GM12878 (cell line): ENCODE data around the gene C9orf78. TPM values are rescaled to one million over a fixed set of nuclear protein-coding genes. Genes with fewer than 3 reads are reported as not detected.
A peak's percentile ranks its signal among the peaks of the same experiment; 100 is the strongest.

Experiments used
- ATAC-seq: fragments of 200-7000 bp; cut with Tn5 transposase; 3 replicates; pipeline ENCODE4 v1.9.1; 2020; ENCODE audit warnings: mild to moderate bottlenecking, moderate library complexity
- BruUV-seq: library from RNA; stranded (reverse); fragments of 400-500 nt; replicated peaks from 2 replicates; lab custom pipeline; 2021; lab: Mats Ljungman, UMichigan
- CTCF ChIA-PET: fragments of 300-600 bp; sonication (Branson Sonifier 250); formaldehyde crosslinking; extraction: SDS; loops from one replicate; lab custom pipeline; 2021; ENCODE audit warnings: inconsistent platforms; lab: Yijun Ruan, JAX
- POLR2A ChIA-PET: fragments of 350-600 bp; formaldehyde crosslinking; extraction: SDS; loops from one replicate; lab custom pipeline; 2021; ENCODE audit warnings: inconsistent platforms; lab: Charles Lee
- RAD21 ChIA-PET: fragments of 300-600 bp; sonication (Branson Sonifier 250); formaldehyde crosslinking; loops from one replicate; lab custom pipeline; 2023; ENCODE audit warnings: antibody characterized with exemption; ENCODE audit not compliant: unreplicated experiment; lab: Charles Lee
- SMC1A ChIA-PET: fragments of 300-600 bp; sonication (Branson Sonifier 250); formaldehyde crosslinking; loops from one replicate; lab custom pipeline; 2023; ENCODE audit not compliant: unreplicated experiment, uncharacterized antibody; lab: Charles Lee
- DNase-seq: peaks from one replicate; pipeline ENCODE4 v3.0.0-alpha.2; 2011; ENCODE audit warnings: low read depth, low spot score
- FAIRE-seq: peaks from 3 replicates; lab custom pipeline; 2011; peaks lifted over from hg19 to GRCh38; lab: Jason Lieb, UNC
- H2AFZ ChIP-seq: 2 replicates; pipeline ENCODE4 v1.6.0; 2011; ENCODE audit warnings: low read depth, low read length, control low read depth; ENCODE audit not compliant: control insufficient read depth
- H3K27ac ChIP-seq: 2 replicates; pipeline ENCODE4 v1.5.1; 2011; ENCODE audit warnings: control low read depth; ENCODE audit not compliant: control insufficient read depth, insufficient read depth
- H3K27me3 ChIP-seq, 2 experiments: replicated peaks in 1 of 2; 2 replicates each; pipeline versions ENCODE4 v1.6.0 to v1.6.1; 2011; ENCODE audit warnings: low read length in 1 of 2; ENCODE audit not compliant: control insufficient read depth in 2 of 2, insufficient read depth in 2 of 2
- H3K36me3 ChIP-seq, 2 experiments: 2 replicates each; pipeline ENCODE4 v1.5.1; 2011; ENCODE audit warnings: low read length in 1 of 2; ENCODE audit not compliant: control insufficient read depth in 2 of 2, insufficient read depth in 2 of 2
- H3K4me1 ChIP-seq: 2 replicates; pipeline ENCODE4 v1.6.1; 2011; ENCODE audit warnings: mild to moderate bottlenecking, low read length, moderate library complexity, mixed read lengths; ENCODE audit not compliant: control insufficient read depth, insufficient read depth
- H3K4me2 ChIP-seq: 2 replicates; pipeline ENCODE4 v1.6.0; 2011; ENCODE audit warnings: control low read depth; ENCODE audit not compliant: control insufficient read depth, insufficient read depth
- H3K4me3 ChIP-seq: fragments of 200-600 bp; sonication (generic); 2 replicates; pipeline ENCODE4 v1.5.1; 2016
- H3K79me2 ChIP-seq: 2 replicates; pipeline ENCODE4 v1.6.0; 2011; ENCODE audit warnings: low read length; ENCODE audit not compliant: control insufficient read depth, insufficient read depth
- H3K9ac ChIP-seq: 2 replicates; pipeline ENCODE4 v1.8.0; 2011; ENCODE audit warnings: low read length, control low read depth, mixed read lengths; ENCODE audit not compliant: control insufficient read depth, insufficient read depth
- H3K9me3 ChIP-seq: replicated peaks from 3 replicates; pipeline ENCODE4 v1.5.1; 2011; ENCODE audit warnings: mild to moderate bottlenecking, low read length; ENCODE audit not compliant: control insufficient read depth, insufficient read depth
- H4K20me1 ChIP-seq: 2 replicates; pipeline ENCODE4 v1.6.0; 2011; ENCODE audit not compliant: control insufficient read depth, insufficient read depth
- BRCA1 ChIP-seq: IDR thresholded peaks from 2 replicates; pipeline ENCODE4 v1.6.1; 2011; ENCODE audit warnings: low read depth, low read length, improper control_type of control experiment
- CREB1 ChIP-seq: IDR thresholded peaks from 2 replicates; pipeline ENCODE4 v1.6.1; 2012; ENCODE audit warnings: low read depth, mild to moderate bottlenecking, inconsistent platforms
- EZH2 ChIP-seq: IDR thresholded peaks from 2 replicates; pipeline ENCODE4 v1.6.1; 2012; ENCODE audit warnings: low read depth, mild to moderate bottlenecking, control low read depth, inconsistent platforms, low read length, borderline replicate concordance; ENCODE audit not compliant: control insufficient read depth
- HCFC1 ChIP-seq: fragments of 150-350 bp; IDR thresholded peaks from 2 replicates; pipeline ENCODE4 v1.6.1; 2014; ENCODE audit warnings: low read length
- HDAC2 ChIP-seq: fragments of 200-600 bp; sonication (generic); IDR thresholded peaks from 2 replicates; pipeline ENCODE4 v1.6.1; 2017
- KLF5 ChIP-seq: fragments of 450-650 bp; IDR thresholded peaks from 2 replicates; pipeline ENCODE4 v1.6.1; 2014; ENCODE audit warnings: mild to moderate bottlenecking; ENCODE audit not compliant: partially characterized antibody
- MEF2B ChIP-seq: fragments of 450-650 bp; IDR thresholded peaks from 2 replicates; pipeline ENCODE4 v1.6.1; 2018; ENCODE audit warnings: mild to moderate bottlenecking, moderate library complexity; ENCODE audit not compliant: partially characterized antibody, poor library complexity, severe bottlenecking
- NFIC ChIP-seq: IDR thresholded peaks from 2 replicates; pipeline ENCODE4 v1.6.1; 2012; ENCODE audit warnings: low read depth, mild to moderate bottlenecking, inconsistent platforms, low read length, moderate library complexity
- NFXL1 ChIP-seq: fragments of 450-650 bp; IDR thresholded peaks from 2 replicates; pipeline ENCODE4 v1.6.1; 2017; ENCODE audit warnings: antibody characterized with exemption, mild to moderate bottlenecking, borderline replicate concordance
- NFYA ChIP-seq: IDR thresholded peaks from 2 replicates; pipeline ENCODE4 v1.6.1; 2011; ENCODE audit warnings: low read depth, mild to moderate bottlenecking, low read length, improper control_type of control experiment, borderline replicate concordance
- NR2C1 ChIP-seq: fragments of 450-650 bp; IDR thresholded peaks from 2 replicates; pipeline ENCODE4 v1.6.1; 2017; ENCODE audit warnings: antibody characterized with exemption, mild to moderate bottlenecking, moderate library complexity
- POLR2A ChIP-seq: IDR thresholded peaks from 2 replicates; pipeline ENCODE4 v1.6.1; 2011; ENCODE audit warnings: low read depth, mild to moderate bottlenecking, low read length
- POLR2AphosphoS5 ChIP-seq: IDR thresholded peaks from 2 replicates; pipeline ENCODE4 v1.6.1; 2011; ENCODE audit warnings: mild to moderate bottlenecking, low read length, inconsistent platforms
- RCOR1 ChIP-seq: conservative IDR thresholded peaks from 2 replicates; pipeline ENCODE4 v1.6.1; 2012; ENCODE audit warnings: low read depth, low read length, improper control_type of control experiment
- RFX5 ChIP-seq: IDR thresholded peaks from 2 replicates; pipeline ENCODE4 v1.6.1; 2011; ENCODE audit warnings: low read depth, low read length, improper control_type of control experiment
- SMARCA5 ChIP-seq: fragments of 450-650 bp; IDR thresholded peaks from 2 replicates; pipeline ENCODE4 v1.6.1; 2017; ENCODE audit warnings: mild to moderate bottlenecking
- SPI1 ChIP-seq: IDR thresholded peaks from 2 replicates; pipeline ENCODE4 v1.6.1; 2011; ENCODE audit warnings: low read depth, mild to moderate bottlenecking, low read length, moderate library complexity, borderline replicate concordance; ENCODE audit not compliant: insufficient read depth
- TCF12 ChIP-seq: IDR thresholded peaks from 2 replicates; pipeline ENCODE4 v1.6.1; 2011; ENCODE audit warnings: low read depth, mild to moderate bottlenecking, low read length
- USF2 ChIP-seq: IDR thresholded peaks from 2 replicates; pipeline ENCODE4 v1.6.1; 2011; ENCODE audit warnings: low read depth, low read length, improper control_type of control experiment, borderline replicate concordance
- YBX1 ChIP-seq: fragments of 450-650 bp; IDR thresholded peaks from 2 replicates; pipeline ENCODE4 v1.6.1; 2016; ENCODE audit warnings: antibody characterized with exemption
- ZNF274 ChIP-seq: IDR thresholded peaks from one replicate; pipeline ENCODE4 v1.8.0; 2011; ENCODE audit not compliant: insufficient read length, insufficient read depth
- WGBS: methylation state at CpG from one replicate; pipeline ENCODE4 v1.1.6; 2016; ENCODE audit warnings: low lambda C conversion rate; ENCODE audit not compliant: insufficient replicate concordance, insufficient coverage; ENCODE audit errors: missing lambda C conversion rate; 5-methylcytosine and 5-hydroxymethylcytosine counted together
- in situ Hi-C: fragments of 300-500 bp; cut with MboI; formaldehyde crosslinking; loops from 9 replicates; pipeline ENCODE4 v1.14.3; 2018; ENCODE audit warnings: mixed read lengths
- intact Hi-C: fragments of 100-400 bp; cut with micrococcal nuclease; formaldehyde crosslinking; loops from one replicate; pipeline ENCODE4 v1.14.2; 2022; ENCODE audit not compliant: unreplicated experiment
- polyA plus RNA-seq, 11 experiments: library from polyadenylated mRNA; depleted of rRNA in 4 of 11; unstranded in 6 of 11; stranded (reverse) in 5 of 11; fragments of >200 nt; fragmentation: Nextera tagmentation in 4 of 11; fragmentation: Illumina TruSeq in 1 of 11; extraction: Ambion mirVana in 4 of 11; extraction: Trizol in 1 of 11; gene quantifications; 1 replicate in 1 of 11; 2 replicates in 10 of 11; pipeline versions ENCODE4 v1.2.1 to v1.2.3, GENCODE V29; 2011 to 2016; ENCODE audit warnings: inconsistent platforms in 2 of 11, missing spikeins in 2 of 11, low read depth in 1 of 11
- total RNA-seq, 4 experiments: library from RNA; depleted of rRNA in 3 of 4; stranded (reverse); fragments of >200 nt in 3 of 4; fragmentation: Illumina TruSeq in 1 of 4; extraction: Trizol in 1 of 4; gene quantifications; 2 replicates each; pipeline versions ENCODE4 v1.2.1 to v1.2.3, GENCODE V29; 2013 to 2021
- TF ChIP-seq, protein P1 (sequence below): IDR thresholded peaks from 2 replicates; pipeline ENCODE4 v1.6.1; 2012; ENCODE audit warnings: low read depth, low read length, improper control_type of control experiment
- TF ChIP-seq, protein P2 (sequence below): fragments of 450-650 bp; conservative IDR thresholded peaks from 2 replicates; pipeline ENCODE4 v1.6.1; 2017; ENCODE audit warnings: mild to moderate bottlenecking, moderate library complexity

The C9orf78 gene
- total and polyA plus RNA-seq, 10 of the 15 experiments (the other 5 are each of a cell fraction or from before 2014, with no cell fraction given), result 23.0 to 60.9 (median 47.5) TPM

GRCh38 chr9:129836311-129837007 is 1.4 kb upstream of the C9orf78 start:
- H3K9me3 ChIP-seq, result no peaks in the 10 kb centered on the region
- no peak for FAIRE-seq
- no TSS peak for BruUV-seq
- peaks cover 14% of the 10 kb centered on the region for H3K4me1 ChIP-seq
- DNase-seq, result no peak
- no peak overlapping the region for H3K27ac ChIP-seq
- no peaks in the 10 kb centered on the region for H3K27me3 ChIP-seq
- in situ Hi-C loops, result loop anchor here (25.0 kb wide), 1 partner anchor 1426 kb away; no protein-coding TSS in a partner anchor
- 25% methylated on average over 16 of the region's 16 CpGs for WGBS
- no peaks in the 10 kb centered on the region for H4K20me1 ChIP-seq
- CTCF ChIA-PET, result interaction anchor here (0.5 to 1.4 kb wide), 3 partner anchors 11 to 660 kb away, joined by 3 to 4 read pairs (median 3); no protein-coding TSS in a partner anchor
- ATAC-seq, result peak; percentile 36
- RAD21 ChIA-PET, result no interaction called here
- peak overlapping the region; percentile 78 for H3K9ac ChIP-seq
- intact Hi-C loops, result no loop called here
- SMC1A ChIA-PET, result interaction anchor here (0.7 to 1.2 kb wide), 3 partner anchors 9 to 47 kb away, joined by 3 read pairs; no protein-coding TSS in a partner anchor
- H3K4me2 ChIP-seq, result peak overlapping the region; percentile 65
- H3K36me3 ChIP-seq, result no peaks in the 10 kb centered on the region; a peak in 1 of 4 replicates
- H3K4me3 ChIP-seq, result peak overlapping the region; percentile 96
- H2AFZ ChIP-seq, result no peak overlapping the region
- H3K79me2 ChIP-seq, result peaks cover 34% of the 10 kb centered on the region
- POLR2A ChIA-PET, result no interaction called here
- no peak for TF ChIP-seq YBX1
- TF ChIP-seq NFIC, result no peak
- TF ChIP-seq POLR2A, result peak; percentile 58
- TF ChIP-seq NFYA, result no peak
- 0 out of 2 replicates have a peak, but pooled peaks have one; percentile 32 for TF ChIP-seq TCF12
- TF ChIP-seq NR2C1, result no peak
- TF ChIP-seq ZNF274, result no peak
- 0 out of 2 replicates have a peak, but pooled peaks have one; percentile 32 for TF ChIP-seq POLR2AphosphoS5
- no peak for TF ChIP-seq MEF2B
- TF ChIP-seq SMARCA5, result no peak
- TF ChIP-seq HCFC1, result no peak
- TF ChIP-seq USF2, result no peak
- no peak for TF ChIP-seq CREB1
- TF ChIP-seq, protein P1, sequence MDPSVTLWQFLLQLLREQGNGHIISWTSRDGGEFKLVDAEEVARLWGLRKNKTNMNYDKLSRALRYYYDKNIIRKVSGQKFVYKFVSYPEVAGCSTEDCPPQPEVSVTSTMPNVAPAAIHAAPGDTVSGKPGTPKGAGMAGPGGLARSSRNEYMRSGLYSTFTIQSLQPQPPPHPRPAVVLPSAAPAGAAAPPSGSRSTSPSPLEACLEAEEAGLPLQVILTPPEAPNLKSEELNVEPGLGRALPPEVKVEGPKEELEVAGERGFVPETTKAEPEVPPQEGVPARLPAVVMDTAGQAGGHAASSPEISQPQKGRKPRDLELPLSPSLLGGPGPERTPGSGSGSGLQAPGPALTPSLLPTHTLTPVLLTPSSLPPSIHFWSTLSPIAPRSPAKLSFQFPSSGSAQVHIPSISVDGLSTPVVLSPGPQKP, result no peak
- no peak for TF ChIP-seq EZH2
- peak; percentile 27; the same call in 1 of the 2 replicates for TF ChIP-seq SPI1
- no peak for TF ChIP-seq NFXL1
- TF ChIP-seq BRCA1, result no peak
- no peak for TF ChIP-seq HDAC2
- no peak for TF ChIP-seq RCOR1
- TF ChIP-seq, protein P2, sequence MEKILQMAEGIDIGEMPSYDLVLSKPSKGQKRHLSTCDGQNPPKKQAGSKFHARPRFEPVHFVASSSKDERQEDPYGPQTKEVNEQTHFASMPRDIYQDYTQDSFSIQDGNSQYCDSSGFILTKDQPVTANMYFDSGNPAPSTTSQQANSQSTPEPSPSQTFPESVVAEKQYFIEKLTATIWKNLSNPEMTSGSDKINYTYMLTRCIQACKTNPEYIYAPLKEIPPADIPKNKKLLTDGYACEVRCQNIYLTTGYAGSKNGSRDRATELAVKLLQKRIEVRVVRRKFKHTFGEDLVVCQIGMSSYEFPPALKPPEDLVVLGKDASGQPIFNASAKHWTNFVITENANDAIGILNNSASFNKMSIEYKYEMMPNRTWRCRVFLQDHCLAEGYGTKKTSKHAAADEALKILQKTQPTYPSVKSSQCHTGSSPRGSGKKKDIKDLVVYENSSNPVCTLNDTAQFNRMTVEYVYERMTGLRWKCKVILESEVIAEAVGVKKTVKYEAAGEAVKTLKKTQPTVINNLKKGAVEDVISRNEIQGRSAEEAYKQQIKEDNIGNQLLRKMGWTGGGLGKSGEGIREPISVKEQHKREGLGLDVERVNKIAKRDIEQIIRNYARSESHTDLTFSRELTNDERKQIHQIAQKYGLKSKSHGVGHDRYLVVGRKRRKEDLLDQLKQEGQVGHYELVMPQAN, result no peak
- no peak for TF ChIP-seq RFX5
- TF ChIP-seq KLF5, result no peak
